ENCODE measurements around the gene BRMS1.

Gene BRMS1

DNA sequence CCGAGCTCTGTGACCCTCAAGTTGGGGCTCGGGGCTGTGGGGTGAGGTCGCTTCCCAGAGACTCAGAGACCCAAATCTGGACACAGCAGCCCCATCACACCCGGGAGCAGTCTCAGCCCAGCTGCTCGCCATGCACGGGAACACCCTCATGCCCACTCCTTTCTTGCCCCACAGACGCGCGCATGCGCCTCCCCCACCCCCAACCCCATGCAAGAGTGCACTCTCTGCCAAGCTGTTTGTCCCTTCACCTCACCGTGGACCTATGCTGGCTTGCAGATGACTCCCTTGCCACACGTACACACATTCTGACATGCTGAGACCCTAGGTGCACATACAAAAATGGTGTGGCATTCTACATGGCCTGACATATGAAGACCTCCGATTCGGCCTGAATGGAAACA, 27.6 kb downstream of the BRMS1 start:
- no peak overlapping the region for H3K9ac ChIP-seq
- no peak overlapping the region for H3K4me3 ChIP-seq (IDR thresholded peaks at IDR 0.05; ENCODE audit: insufficient read depth, low read depth, low read length)
- TF ChIP-seq CTCF (conservative IDR thresholded peaks at IDR 0.05; ENCODE audit: low read depth, low read length) = no peak
- no peaks in the 10 kb centered on the region for H3K79me2 ChIP-seq (ENCODE audit: insufficient read depth, low read depth)
- H4K20me1 ChIP-seq (ENCODE audit: insufficient read depth) = no peaks in the 10 kb centered on the region
- H2AFZ ChIP-seq (ENCODE audit: low read depth) = no peak overlapping the region
- peaks cover 4% of the 10 kb centered on the region for H3K4me1 ChIP-seq (ENCODE audit: low read depth, poor library complexity, severe bottlenecking)
- no peaks in the 10 kb centered on the region for H3K36me3 ChIP-seq (ENCODE audit: insufficient read depth)
- H3K4me2 ChIP-seq = no peak overlapping the region
- no peak overlapping the region for H3K27ac ChIP-seq
- peaks cover 2% of the 10 kb centered on the region; the same call in 1 of the 2 replicates for H3K27me3 ChIP-seq (ENCODE audit: insufficient read depth, low read depth)

DNA sequence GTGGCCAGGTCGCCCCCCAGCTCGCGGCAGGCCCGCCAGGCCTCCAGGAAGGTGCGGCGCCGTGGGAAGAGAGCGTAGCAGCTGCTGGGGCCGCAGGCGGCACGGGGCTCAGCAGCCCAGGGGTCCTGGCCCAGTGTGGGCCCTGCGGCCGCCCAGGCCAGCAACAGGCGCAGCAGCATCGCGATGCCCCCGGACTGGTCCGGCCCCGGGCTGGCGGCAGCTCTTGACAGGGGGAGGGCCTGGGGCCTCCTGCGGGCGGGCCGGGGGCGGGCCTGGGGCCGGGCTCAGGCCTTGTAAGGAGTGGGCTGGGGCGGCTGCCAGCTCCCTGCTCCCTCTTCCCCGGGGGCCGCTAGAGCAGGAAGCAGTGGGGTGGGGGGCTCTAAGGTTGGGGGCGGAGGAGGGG, 28.1 kb downstream of the BRMS1 start, which contains the start of gene CD248:
Gene CD248 (minus strand): TSS at position 196 of the 403 bp plus-strand sequence. CDS start 17 bp downstream, at position 179.
- Histone ChIP-seq H3K36me3 (ENCODE audit: insufficient read depth) (no peaks in the 10 kb centered on the region), H3K4me3 (IDR thresholded peaks at IDR 0.05; ENCODE audit: insufficient read depth, low read depth, low read length) (no peak within 1 kb of the TSS), H3K9ac (no peak within 1 kb of the TSS), H3K79me2 (ENCODE audit: insufficient read depth, low read depth) (no peaks in the 10 kb centered on the region), H4K20me1 (ENCODE audit: insufficient read depth) (no peaks in the 10 kb centered on the region), H3K4me1 (ENCODE audit: low read depth, poor library complexity, severe bottlenecking) (peaks cover 4% of the 10 kb centered on the region), H3K27ac (no peak within 1 kb of the TSS), H3K27me3 (ENCODE audit: insufficient read depth, low read depth) (peaks cover 2% of the 10 kb centered on the region; the same call in 1 of the 2 replicates), H2AFZ (ENCODE audit: low read depth) (no peak within 1 kb of the TSS), H3K4me2 (no peak within 1 kb of the TSS)
- no peak for TF ChIP-seq CTCF (conservative IDR thresholded peaks at IDR 0.05; ENCODE audit: low read depth, low read length)

- Histone ChIP-seq H3K36me3 (ENCODE audit: insufficient read depth) (no peaks in the 10 kb centered on the region), H3K9ac (no peak overlapping the region), H3K27ac (no peak overlapping the region), H3K4me3 (IDR thresholded peaks at IDR 0.05; ENCODE audit: insufficient read depth, low read depth, low read length) (no peak overlapping the region), H3K4me1 (ENCODE audit: low read depth, poor library complexity, severe bottlenecking) (peaks cover 4% of the 10 kb centered on the region), H3K79me2 (ENCODE audit: insufficient read depth, low read depth) (no peaks in the 10 kb centered on the region), H4K20me1 (ENCODE audit: insufficient read depth) (no peaks in the 10 kb centered on the region), H2AFZ (ENCODE audit: low read depth) (no peak overlapping the region), H3K27me3 (ENCODE audit: insufficient read depth, low read depth) (peaks cover 2% of the 10 kb centered on the region; the same call in 1 of the 2 replicates), H3K4me2 (no peak overlapping the region)
- TF ChIP-seq CTCF (conservative IDR thresholded peaks at IDR 0.05; ENCODE audit: low read depth, low read length) = no peak
Measured at GRCh38 chr11:66315921-66316811, 28.7 kb downstream of the BRMS1 start.

- no peak for TF ChIP-seq CTCF (conservative IDR thresholded peaks at IDR 0.05; ENCODE audit: low read depth, low read length)
- Histone ChIP-seq H3K4me2 (no peak overlapping the region), H3K4me3 (IDR thresholded peaks at IDR 0.05; ENCODE audit: insufficient read depth, low read depth, low read length) (no peak overlapping the region), H3K27me3 (ENCODE audit: insufficient read depth, low read depth) (peaks cover 2% of the 10 kb centered on the region; the same call in 1 of the 2 replicates), H3K79me2 (ENCODE audit: insufficient read depth, low read depth) (no peaks in the 10 kb centered on the region), H3K27ac (no peak overlapping the region), H4K20me1 (ENCODE audit: insufficient read depth) (no peaks in the 10 kb centered on the region), H3K9ac (no peak overlapping the region), H3K36me3 (ENCODE audit: insufficient read depth) (no peaks in the 10 kb centered on the region), H2AFZ (ENCODE audit: low read depth) (no peak overlapping the region), H3K4me1 (ENCODE audit: low read depth, poor library complexity, severe bottlenecking) (peaks cover 7% of the 10 kb centered on the region)
Measured at GRCh38 chr11:66315498-66315885, 29.4 kb downstream of the BRMS1 start.
